Panc1 (cell line): ENCODE data around the gene TRIM66.
A peak's percentile ranks its signal among the peaks of the same experiment; 100 is the strongest.

ENCODE experiments used
- POLR2AphosphoS5 ChIP-seq: IDR thresholded peaks from 2 replicates; pipeline ENCODE4 v1.6.1; 2012; ENCODE audit warnings: mild to moderate bottlenecking, low read depth, low read length, moderate library complexity
- TF ChIP-seq, protein P1 (sequence below): fragments of 450-650 bp; IDR thresholded peaks from 2 replicates; pipeline ENCODE4 v1.5.1; 2017; ENCODE audit warnings: mild to moderate bottlenecking

DNA sequence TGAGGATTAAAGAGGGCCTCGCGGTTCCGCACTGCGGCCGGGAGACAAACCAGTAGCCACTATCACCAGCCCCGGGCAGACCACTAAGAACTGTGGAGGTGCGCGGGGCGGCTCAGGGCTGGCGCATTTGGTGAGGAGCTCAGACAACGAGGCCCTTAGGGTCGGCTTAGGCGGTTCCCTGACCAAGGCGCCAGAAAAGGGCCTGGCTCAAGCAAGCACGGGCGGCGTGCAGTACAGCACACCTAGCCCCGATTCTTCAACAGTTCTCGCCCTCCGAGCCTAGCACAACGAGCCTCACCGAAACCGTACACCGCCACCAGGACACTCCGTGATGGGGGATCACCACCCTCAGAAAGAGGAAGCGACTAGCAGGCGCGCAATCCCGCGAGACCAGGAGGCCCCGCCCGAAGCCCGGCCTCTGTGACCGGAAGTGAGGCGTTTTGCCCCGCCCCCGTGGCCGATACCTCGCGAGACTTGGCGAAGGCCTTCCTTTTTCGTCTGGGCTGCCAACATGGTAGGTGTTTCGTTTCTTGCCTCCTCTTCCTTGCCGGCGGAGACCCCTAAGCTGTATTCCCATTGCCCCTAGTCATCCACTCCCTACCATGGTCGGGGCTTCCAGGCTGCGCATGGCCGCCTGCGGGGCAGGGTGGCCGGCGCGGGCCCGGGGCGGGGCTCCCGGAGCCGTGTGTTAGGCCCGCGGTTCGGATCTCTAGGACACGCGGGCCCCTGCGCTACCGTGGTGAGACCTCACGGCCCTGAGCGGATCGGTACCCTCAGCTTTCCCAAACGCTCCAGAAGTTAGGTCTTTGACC lies at the start of gene TRIM66, which contains the start of gene RPL27A:
- TF ChIP-seq, protein P1, sequence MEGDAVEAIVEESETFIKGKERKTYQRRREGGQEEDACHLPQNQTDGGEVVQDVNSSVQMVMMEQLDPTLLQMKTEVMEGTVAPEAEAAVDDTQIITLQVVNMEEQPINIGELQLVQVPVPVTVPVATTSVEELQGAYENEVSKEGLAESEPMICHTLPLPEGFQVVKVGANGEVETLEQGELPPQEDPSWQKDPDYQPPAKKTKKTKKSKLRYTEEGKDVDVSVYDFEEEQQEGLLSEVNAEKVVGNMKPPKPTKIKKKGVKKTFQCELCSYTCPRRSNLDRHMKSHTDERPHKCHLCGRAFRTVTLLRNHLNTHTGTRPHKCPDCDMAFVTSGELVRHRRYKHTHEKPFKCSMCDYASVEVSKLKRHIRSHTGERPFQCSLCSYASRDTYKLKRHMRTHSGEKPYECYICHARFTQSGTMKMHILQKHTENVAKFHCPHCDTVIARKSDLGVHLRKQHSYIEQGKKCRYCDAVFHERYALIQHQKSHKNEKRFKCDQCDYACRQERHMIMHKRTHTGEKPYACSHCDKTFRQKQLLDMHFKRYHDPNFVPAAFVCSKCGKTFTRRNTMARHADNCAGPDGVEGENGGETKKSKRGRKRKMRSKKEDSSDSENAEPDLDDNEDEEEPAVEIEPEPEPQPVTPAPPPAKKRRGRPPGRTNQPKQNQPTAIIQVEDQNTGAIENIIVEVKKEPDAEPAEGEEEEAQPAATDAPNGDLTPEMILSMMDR: no peak
- peak; percentile 100 for TF ChIP-seq POLR2AphosphoS5
